ENCODE data around the gene ATP1A4. TPM values are rescaled to one million over a fixed set of nuclear protein-coding genes. Genes with fewer than 3 reads are reported as not detected.

Gene ATP1A4
- total and polyA plus RNA-seq, 8 donors: 0.05 to 0.37 TPM; not detected in 6

- DNase-seq: no peak
- TF ChIP-seq EP300 (IDR thresholded peaks at IDR 0.05) (no peak), POLR2AphosphoS5 (IDR thresholded peaks at IDR 0.05) (no peak), CTCF (IDR thresholded peaks at IDR 0.05) (no peak), POLR2A (IDR thresholded peaks at IDR 0.05) (no peak)
- Histone ChIP-seq H3K27me3 (no peaks in the 10 kb centered on the region), H3K9me3 (no peaks in the 10 kb centered on the region), H3K4me1 (peaks cover 0 to 6% (median 0%) of the 10 kb centered on the region in 4 donors), H3K36me3 (no peaks in the 10 kb centered on the region), H3K4me3 (no peak overlapping the region), H3K27ac (no peak overlapping the region)
- intact Hi-C loops (cut with DNase I; ENCODE audit: low total_unique reads): no loop called here
- WGBS, 5 donors: 27 to 69% (median 64%) methylated on average over 4 of the region's 4 CpGs
These were observed 5.8 kb downstream of the ATP1A4 start for GRCh38 chr1:160157174-160157573.

DNA sequence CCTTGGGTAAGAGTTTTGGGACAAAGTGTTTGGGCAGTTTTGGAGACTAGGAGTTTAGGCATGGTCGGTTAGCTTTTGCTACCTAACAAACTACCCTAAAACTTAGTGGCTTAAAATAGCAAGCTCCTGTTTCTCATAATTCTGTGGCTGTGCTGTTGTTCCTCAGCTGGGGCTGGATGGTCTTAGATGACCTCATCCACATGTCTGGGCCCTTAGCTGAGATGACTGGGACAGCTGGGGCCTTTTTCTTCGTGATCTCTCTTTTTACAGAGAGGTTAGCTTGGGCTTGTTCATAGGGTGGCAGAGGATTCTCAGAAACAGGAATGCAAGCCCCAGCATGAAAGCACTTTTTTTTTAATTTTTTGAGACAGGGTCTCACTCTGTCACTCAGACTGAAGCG is 6.6 kb downstream of the ATP1A4 start:
- no peak for DNase-seq
- H3K27ac ChIP-seq: no peak overlapping the region
- no peaks in the 10 kb centered on the region for H3K36me3 ChIP-seq
- TF ChIP-seq EP300 (IDR thresholded peaks at IDR 0.05) (no peak), POLR2A (IDR thresholded peaks at IDR 0.05) (no peak), POLR2AphosphoS5 (IDR thresholded peaks at IDR 0.05) (no peak), CTCF (IDR thresholded peaks at IDR 0.05) (no peak)
- WGBS, 5 donors: 73 to 96% (median 94%) methylated on average over 3 of the region's 3 CpGs
- H3K9me3 ChIP-seq: no peaks in the 10 kb centered on the region
- intact Hi-C loops (cut with DNase I; ENCODE audit: low total_unique reads): no loop called here
- peaks cover 0 to 6% (median 0%) of the 10 kb centered on the region in 4 donors for H3K4me1 ChIP-seq
- H3K27me3 ChIP-seq: no peaks in the 10 kb centered on the region
- no peak overlapping the region for H3K4me3 ChIP-seq

DNA sequence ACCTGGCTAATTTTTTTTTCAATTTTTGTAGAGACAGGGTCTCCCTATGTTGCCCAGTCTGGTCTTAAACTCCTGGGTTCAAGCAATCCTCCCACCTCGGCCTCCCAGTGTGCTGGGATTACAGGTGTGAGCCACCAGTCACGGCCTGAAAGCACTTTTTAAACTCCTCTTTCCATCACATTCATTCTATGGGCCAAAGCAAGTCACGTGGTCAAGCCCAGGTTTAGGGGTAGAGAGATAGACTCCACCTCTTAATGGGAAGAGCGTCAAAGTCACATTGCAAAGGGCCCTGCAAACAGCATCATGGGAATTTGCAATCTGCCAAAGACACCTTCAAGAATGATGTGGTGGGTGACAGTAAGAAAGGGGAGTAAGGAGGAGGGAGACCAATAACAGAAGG is 7.1 kb downstream of the ATP1A4 start:
- Histone ChIP-seq H3K36me3 (no peaks in the 10 kb centered on the region), H3K27ac (no peak overlapping the region), H3K9me3 (no peaks in the 10 kb centered on the region), H3K4me1 (peaks cover 0 to 6% (median 0%) of the 10 kb centered on the region in 4 donors), H3K4me3 (no peak overlapping the region), H3K27me3 (no peaks in the 10 kb centered on the region)
- TF ChIP-seq POLR2AphosphoS5 (IDR thresholded peaks at IDR 0.05): no peak
- no peak for TF ChIP-seq CTCF (IDR thresholded peaks at IDR 0.05)
- TF ChIP-seq EP300 (IDR thresholded peaks at IDR 0.05): no peak
- no peak for TF ChIP-seq POLR2A (IDR thresholded peaks at IDR 0.05)
- DNase-seq: no peak
- WGBS, 5 donors: 79 to 88% (median 87%) methylated on average over 4 of the region's 4 CpGs
- intact Hi-C loops (cut with DNase I; ENCODE audit: low total_unique reads): no loop called here

DNA sequence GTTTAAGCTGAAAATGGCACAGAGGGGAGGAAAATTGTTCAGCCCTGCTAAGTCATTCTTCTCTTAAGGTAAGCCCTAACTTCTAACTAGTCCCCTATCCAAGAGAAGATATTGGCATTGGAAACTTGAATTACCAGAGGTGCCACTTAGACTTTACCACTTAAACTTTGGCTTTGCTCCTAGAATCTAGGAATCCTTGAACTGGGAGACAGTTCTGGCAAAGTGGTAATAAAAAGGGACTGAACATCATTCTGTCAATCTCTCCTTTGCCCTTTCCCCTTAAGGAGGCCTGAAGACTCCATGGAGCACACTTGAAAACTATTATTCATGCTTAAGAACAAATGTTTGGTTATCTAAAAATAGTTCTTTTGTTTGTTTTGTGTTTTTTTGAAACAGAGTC is 8.4 kb downstream of the ATP1A4 start:
- H3K27ac ChIP-seq: no peak overlapping the region
- no peak overlapping the region for H3K4me3 ChIP-seq
- no peaks in the 10 kb centered on the region for H3K36me3 ChIP-seq
- TF ChIP-seq POLR2A (IDR thresholded peaks at IDR 0.05) (no peak), CTCF (IDR thresholded peaks at IDR 0.05) (no peak), EP300 (IDR thresholded peaks at IDR 0.05) (no peak), POLR2AphosphoS5 (IDR thresholded peaks at IDR 0.05) (no peak)
- no peak for DNase-seq
- H3K9me3 ChIP-seq: no peaks in the 10 kb centered on the region
- no peaks in the 10 kb centered on the region for H3K27me3 ChIP-seq
- H3K4me1 ChIP-seq: peaks cover 0 to 6% (median 0%) of the 10 kb centered on the region in 4 donors
- intact Hi-C loops (cut with DNase I; ENCODE audit: low total_unique reads): no loop called here

Data from stomach (tissue), 9 donors.